ENCODE results near the gene TMEFF2. TPM values are rescaled to one million over a fixed set of nuclear protein-coding genes. Genes with fewer than 3 reads are reported as not detected.

The TMEFF2 gene
- total and polyA plus RNA-seq, 10 of the 15 experiments (the other 5 are each of a cell fraction or from before 2014, with no cell fraction given) = not detected

GRCh38 chr2:192162392-192163042 is 32.2 kb downstream of the TMEFF2 start (continued):
- TF ChIP-seq PBX3 (IDR thresholded peaks at IDR 0.05; ENCODE audit: insufficient replicate concordance, low read depth, low read length) = no peak
- TF ChIP-seq YY1 (IDR thresholded peaks at IDR 0.05; ENCODE audit: low read depth, low read length) = 0 out of 2 replicates have a peak, but pooled peaks have one; percentile 27
- TF ChIP-seq RB1 (IDR thresholded peaks at IDR 0.05; ENCODE audit: borderline replicate concordance) = 0 out of 2 replicates have a peak, but pooled peaks have one; percentile 39
- TF ChIP-seq MYB (IDR thresholded peaks at IDR 0.05; ENCODE audit: borderline replicate concordance, low read depth, low read length) = no peak
- no peak for TF ChIP-seq ATF2 (IDR thresholded peaks at IDR 0.05; ENCODE audit: low read length)
- no peak for TF ChIP-seq RAD51 (IDR thresholded peaks at IDR 0.05)
- no peak for TF ChIP-seq ASH2L (IDR thresholded peaks at IDR 0.05; ENCODE audit: borderline replicate concordance, low read depth)
- no peak for TF ChIP-seq HDGF (IDR thresholded peaks at IDR 0.05)
- no peak for TF ChIP-seq TCF3 (IDR thresholded peaks at IDR 0.05; ENCODE audit: borderline replicate concordance, insufficient read depth, low read depth, low read length)
- TF ChIP-seq SMC3 (IDR thresholded peaks at IDR 0.05; ENCODE audit: borderline replicate concordance, low read length) = peak; percentile 99
- 0 out of 2 replicates have a peak, but pooled peaks have one; percentile 37 for TF ChIP-seq ESRRA (IDR thresholded peaks at IDR 0.05; ENCODE audit: low read length)
- no peak for TF ChIP-seq PRDM15 (CRISPR knock-in tag; IDR thresholded peaks at IDR 0.05)
- no peak for TF ChIP-seq NFYB (IDR thresholded peaks at IDR 0.05; ENCODE audit: insufficient read depth, low read depth, low read length)
- peak; percentile 20; the same call in 1 of the 2 replicates for TF ChIP-seq ZNF592 (IDR thresholded peaks at IDR 0.05)
- TF ChIP-seq RAD21 (IDR thresholded peaks at IDR 0.05; ENCODE audit: insufficient read depth, low read depth, low read length) = peak; percentile 97
